PC-9 (cell line): Measurements from ENCODE around the gene USP10. TPM values are rescaled to one million over a fixed set of nuclear protein-coding genes. Genes with fewer than 3 reads are reported as not detected.

Experiments
- BruUV-seq: library from RNA; stranded (reverse); fragments of 400-500 nt; replicated peaks from 2 replicates; lab custom pipeline; 2021; lab: Mats Ljungman, UMichigan
- CTCF ChIA-PET: fragments of 300-600 bp; sonication (Branson Sonifier 250); formaldehyde crosslinking; loops from one replicate; lab custom pipeline; 2022; ENCODE audit warnings: antibody characterized with exemption; lab: Charles Lee
- POLR2A ChIA-PET: fragments of 300-600 bp; sonication (Branson Sonifier 250); formaldehyde crosslinking; loops from one replicate; lab custom pipeline; 2022; ENCODE audit warnings: antibody characterized with exemption; ENCODE audit not compliant: unreplicated experiment; lab: Charles Lee
- DNase-seq, 2 experiments: peaks; one replicate each; pipeline versions ENCODE4 v3.0.0 to v3.0.0-alpha.2; 2015 to 2022; ENCODE audit warnings: mixed read lengths in 1 of 2
- H2AFZ ChIP-seq: fragments of 200-600 bp; sonication (generic); 2 replicates; pipeline ENCODE4 v1.8.1; 2017; ENCODE audit warnings: antibody characterized with exemption
- H3F3A ChIP-seq: fragments of 200-600 bp; sonication (generic); 2 replicates; pipeline ENCODE4 v1.8.1; 2017; ENCODE audit warnings: antibody characterized with exemption, mild to moderate bottlenecking, low read depth; ENCODE audit not compliant: insufficient read depth
- H3K27ac ChIP-seq: fragments of 200-600 bp; sonication (generic); 2 replicates; pipeline ENCODE4 v1.6.1; 2016; ENCODE audit warnings: mixed run types
- H3K27me3 ChIP-seq: fragments of 200-600 bp; sonication (generic); 2 replicates; pipeline ENCODE4 v1.6.1; 2016; ENCODE audit warnings: low read depth, mixed run types; ENCODE audit not compliant: insufficient read depth
- H3K36me3 ChIP-seq: fragments of 200-600 bp; sonication (generic); 2 replicates; pipeline ENCODE4 v1.6.1; 2016; ENCODE audit warnings: low read depth, mixed run types
- H3K4me1 ChIP-seq: fragments of 200-600 bp; sonication (generic); replicated peaks from 2 replicates; pipeline ENCODE4 v1.6.1; 2016; ENCODE audit warnings: mixed run types; ENCODE audit not compliant: insufficient read depth
- H3K4me2 ChIP-seq: fragments of 200-600 bp; sonication (generic); 2 replicates; pipeline ENCODE4 v1.6.1; 2017; ENCODE audit warnings: mixed run types
- H3K4me3 ChIP-seq: fragments of 200-600 bp; sonication (generic); 2 replicates; pipeline ENCODE4 v1.6.1; 2016; ENCODE audit warnings: mixed run types
- H3K79me2 ChIP-seq: fragments of 200-600 bp; sonication (generic); 2 replicates; pipeline ENCODE4 v1.6.1; 2017; ENCODE audit warnings: low read depth, mixed run types
- H3K9me2 ChIP-seq: fragments of 200-600 bp; sonication (generic); 2 replicates; pipeline ENCODE4 v1.8.1; 2017; ENCODE audit warnings: mild to moderate bottlenecking; ENCODE audit not compliant: insufficient read depth
- H3K9me3 ChIP-seq: fragments of 200-600 bp; sonication (generic); 2 replicates; pipeline ENCODE4 v1.8.1; 2016; ENCODE audit warnings: low read depth; ENCODE audit not compliant: insufficient read depth
- H4K20me1 ChIP-seq: fragments of 200-600 bp; sonication (generic); 2 replicates; pipeline ENCODE4 v1.8.1; 2017; ENCODE audit not compliant: insufficient read depth
- EZH2 ChIP-seq: fragments of 200-600 bp; sonication (generic); IDR thresholded peaks from 2 replicates; pipeline ENCODE4 v1.8.0; 2017; ENCODE audit warnings: antibody characterized with exemption, low read depth
- intact Hi-C: fragments of 100-400 bp; cut with micrococcal nuclease; formaldehyde crosslinking; loops from one replicate; pipeline ENCODE4 v1.10.0; 2022; ENCODE audit not compliant: unreplicated experiment
- total RNA-seq: library from RNA; stranded (reverse); gene quantifications from 2 replicates; pipeline ENCODE4 v1.2.3, GENCODE V29; 2021
- TF ChIP-seq, protein P1 (sequence below): fragments of 200-600 bp; sonication (generic); conservative IDR thresholded peaks from 2 replicates; pipeline ENCODE4 v1.6.1; 2017; ENCODE audit warnings: mixed run types, antibody characterized with exemption, mild to moderate bottlenecking, moderate library complexity

The USP10 gene
- total RNA-seq, 1 experiment from 2014 or later = 109 TPM

DNA sequence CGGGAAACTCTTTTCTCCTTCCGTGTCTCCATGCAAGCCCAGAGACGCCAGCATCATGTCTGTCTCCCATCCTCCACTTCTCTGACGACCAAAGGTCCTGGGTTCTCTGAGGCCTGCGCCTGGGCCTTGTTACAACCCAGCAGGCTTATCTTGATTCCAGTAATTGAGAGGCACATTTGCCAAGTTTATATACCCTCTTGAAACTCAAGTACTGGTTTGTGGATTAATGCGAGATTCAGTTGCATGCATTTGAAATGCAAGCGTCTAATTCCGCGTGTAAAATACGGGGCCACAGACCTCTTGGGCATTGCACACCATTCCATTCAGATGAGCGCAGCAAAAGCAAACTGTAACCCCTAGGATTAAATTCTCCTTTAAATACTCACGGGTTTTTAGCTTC lies 91.3 kb downstream of the USP10 start:
- POLR2A ChIA-PET = interaction anchor here (0.6 kb wide), 1 partner anchor 136 kb away, joined by 3 read pairs; no protein-coding TSS in a partner anchor
- intact Hi-C loops = no loop called here
- Histone ChIP-seq H3F3A (peaks cover 15% of the 10 kb centered on the region; the same call in 1 of the 2 replicates), H4K20me1 (peaks cover 8% of the 10 kb centered on the region; the same call in 1 of the 2 replicates), H3K79me2 (no peaks in the 10 kb centered on the region), H3K27me3 (no peaks in the 10 kb centered on the region), H3K4me2 (no peak overlapping the region), H3K9me2 (no peaks in the 10 kb centered on the region), H2AFZ (no peak overlapping the region), H3K4me3 (no peak overlapping the region), H3K27ac (no peak overlapping the region), H3K36me3 (no peaks in the 10 kb centered on the region), H3K9me3 (no peaks in the 10 kb centered on the region), H3K4me1 (peaks cover 14% of the 10 kb centered on the region)
- TF ChIP-seq, protein P1, sequence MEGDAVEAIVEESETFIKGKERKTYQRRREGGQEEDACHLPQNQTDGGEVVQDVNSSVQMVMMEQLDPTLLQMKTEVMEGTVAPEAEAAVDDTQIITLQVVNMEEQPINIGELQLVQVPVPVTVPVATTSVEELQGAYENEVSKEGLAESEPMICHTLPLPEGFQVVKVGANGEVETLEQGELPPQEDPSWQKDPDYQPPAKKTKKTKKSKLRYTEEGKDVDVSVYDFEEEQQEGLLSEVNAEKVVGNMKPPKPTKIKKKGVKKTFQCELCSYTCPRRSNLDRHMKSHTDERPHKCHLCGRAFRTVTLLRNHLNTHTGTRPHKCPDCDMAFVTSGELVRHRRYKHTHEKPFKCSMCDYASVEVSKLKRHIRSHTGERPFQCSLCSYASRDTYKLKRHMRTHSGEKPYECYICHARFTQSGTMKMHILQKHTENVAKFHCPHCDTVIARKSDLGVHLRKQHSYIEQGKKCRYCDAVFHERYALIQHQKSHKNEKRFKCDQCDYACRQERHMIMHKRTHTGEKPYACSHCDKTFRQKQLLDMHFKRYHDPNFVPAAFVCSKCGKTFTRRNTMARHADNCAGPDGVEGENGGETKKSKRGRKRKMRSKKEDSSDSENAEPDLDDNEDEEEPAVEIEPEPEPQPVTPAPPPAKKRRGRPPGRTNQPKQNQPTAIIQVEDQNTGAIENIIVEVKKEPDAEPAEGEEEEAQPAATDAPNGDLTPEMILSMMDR = no peak
- no peak for TF ChIP-seq EZH2
- no TSS peak for BruUV-seq
- DNase-seq = no peak
- CTCF ChIA-PET = interaction anchor here (0.5 kb wide), 1 partner anchor 17 kb away, joined by 4 read pairs; no protein-coding TSS in a partner anchor

DNA sequence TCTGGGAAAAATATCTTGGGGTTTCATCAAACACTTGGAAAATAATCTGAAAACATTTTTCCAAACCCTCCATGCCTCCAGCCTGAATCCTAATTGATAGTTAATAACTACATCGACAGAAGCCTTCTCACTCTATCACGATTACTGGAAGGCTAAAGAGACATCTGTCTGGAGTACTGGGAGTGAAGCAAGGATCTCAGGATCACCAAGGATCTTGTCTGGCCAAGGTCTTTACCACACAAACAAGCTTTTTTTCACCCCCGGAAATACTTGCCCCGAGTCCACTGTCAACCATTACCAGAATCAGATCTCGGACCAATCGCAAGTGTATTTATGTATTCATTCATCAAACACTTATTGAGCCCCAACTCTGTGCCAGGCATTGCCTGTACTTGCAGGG lies 91.7 kb downstream of the USP10 start:
- peaks cover 11% of the 10 kb centered on the region; the same call in 1 of the 2 replicates for H3F3A ChIP-seq
- H3K4me2 ChIP-seq = no peak overlapping the region
- intact Hi-C loops = no loop called here
- no peaks in the 10 kb centered on the region for H3K9me2 ChIP-seq
- no peak overlapping the region for H2AFZ ChIP-seq
- no peaks in the 10 kb centered on the region for H3K27me3 ChIP-seq
- no peaks in the 10 kb centered on the region for H3K36me3 ChIP-seq
- no peak overlapping the region for H3K27ac ChIP-seq
- BruUV-seq = no TSS peak
- peaks cover 10% of the 10 kb centered on the region for H3K4me1 ChIP-seq
- H3K4me3 ChIP-seq = no peak overlapping the region
- no peak for TF ChIP-seq EZH2
- TF ChIP-seq, protein P1 = no peak
- POLR2A ChIA-PET = interaction anchor here (0.6 kb wide), 1 partner anchor 135 kb away, joined by 3 read pairs; no protein-coding TSS in a partner anchor
- no peaks in the 10 kb centered on the region for H3K79me2 ChIP-seq
- H4K20me1 ChIP-seq = peaks cover 8% of the 10 kb centered on the region; the same call in 1 of the 2 replicates
- DNase-seq = no peak
- no peaks in the 10 kb centered on the region for H3K9me3 ChIP-seq
- CTCF ChIA-PET = interaction anchor here (0.5 kb wide), 1 partner anchor 92 kb away, joined by 6 read pairs; no protein-coding TSS in a partner anchor

DNA sequence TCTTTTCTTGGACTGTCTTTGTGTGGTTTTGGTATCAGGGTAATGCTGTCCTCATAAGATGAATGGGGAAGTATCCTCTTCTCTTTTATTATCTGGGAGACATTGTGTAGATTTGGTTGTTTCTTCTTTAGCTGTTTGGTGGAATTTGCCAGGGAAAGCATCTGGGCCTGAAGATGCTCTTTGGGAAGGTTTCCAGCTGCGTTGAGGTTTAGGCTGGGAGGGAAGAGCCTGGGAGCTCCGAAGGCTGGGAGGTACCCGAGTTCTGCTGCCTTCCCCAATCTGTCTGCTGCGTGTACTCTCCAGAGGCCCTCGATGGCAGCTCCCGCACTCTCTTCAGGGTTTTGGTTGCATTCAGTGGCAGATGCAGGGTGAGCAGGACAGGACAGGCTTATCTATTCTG lies 94.4 kb downstream of the USP10 start:
- Histone ChIP-seq H3K9me2 (no peaks in the 10 kb centered on the region), H4K20me1 (no peaks in the 10 kb centered on the region), H3K79me2 (no peaks in the 10 kb centered on the region), H3K4me3 (no peak overlapping the region), H3K4me1 (no peaks in the 10 kb centered on the region), H3K27ac (no peak overlapping the region), H3K4me2 (no peak overlapping the region), H3K36me3 (no peaks in the 10 kb centered on the region), H3F3A (no peaks in the 10 kb centered on the region; the same call in 1 of the 2 replicates), H3K9me3 (no peaks in the 10 kb centered on the region), H3K27me3 (no peaks in the 10 kb centered on the region), H2AFZ (no peak overlapping the region)
- DNase-seq = no peak
- TF ChIP-seq, protein P1 = no peak
- ChIA-PET POLR2A (no interaction called here), CTCF (no interaction called here)
- no TSS peak for BruUV-seq
- intact Hi-C loops = no loop called here
